Activated B cell treated with CpG ODN at 0.5 μM for 24 hours (primary cell): ENCODE results near the gene SULT1A1. TPM values are rescaled to one million over a fixed set of nuclear protein-coding genes. Genes with fewer than 3 reads are reported as not detected.
A peak's percentile ranks its signal among the peaks of the same experiment; 100 is the strongest.

Experiments
- ATAC-seq: fragments of 200-7000 bp; cut with Tn5 transposase; one replicate; pipeline ENCODE4 v1.10.0; 2021; ENCODE audit warnings: low read depth, mild to moderate bottlenecking, moderate library complexity
- CTCF ChIA-PET: fragments of 350-600 bp; sonication (Branson Sonifier 250); formaldehyde crosslinking; loops from one replicate; lab custom pipeline; 2021; ENCODE audit warnings: antibody characterized with exemption; lab: Charles Lee
- POLR2A ChIA-PET: fragments of 350-600 bp; sonication (Branson Sonifier 250); formaldehyde crosslinking; loops from one replicate; lab custom pipeline; 2021; ENCODE audit warnings: antibody characterized with exemption; lab: Charles Lee
- DNase-seq: peaks from one replicate; pipeline ENCODE4 v3.0.0; 2022
- H3K27ac Mint-ChIP-seq: one replicate; pipeline ENCODE4 v1.8.0; 2020; ENCODE audit warnings: mixed read lengths
- H3K27me3 Mint-ChIP-seq: one replicate; pipeline ENCODE4 v1.8.0; 2021; ENCODE audit warnings: mixed read lengths
- H3K36me3 Mint-ChIP-seq: one replicate; pipeline ENCODE4 v1.8.0; 2021; ENCODE audit warnings: low read depth, mixed read lengths
- H3K4me1 Mint-ChIP-seq: one replicate; pipeline ENCODE4 v1.8.0; 2021; ENCODE audit warnings: mixed read lengths
- H3K4me3 Mint-ChIP-seq: one replicate; pipeline ENCODE4 v1.8.0; 2020; ENCODE audit warnings: mild to moderate bottlenecking, mixed read lengths
- H3K9me3 Mint-ChIP-seq: one replicate; pipeline ENCODE4 v1.8.0; 2020; ENCODE audit warnings: mixed read lengths
- CTCF ChIP-seq: fragments of 200-600 bp; IDR thresholded peaks from one replicate; pipeline ENCODE4 v1.8.0; 2022; ENCODE audit warnings: antibody characterized with exemption, mild to moderate bottlenecking
- intact Hi-C: fragments of 100-400 bp; cut with micrococcal nuclease; formaldehyde crosslinking; loops from one replicate; pipeline ENCODE4 v1.15.1; 2024
- total RNA-seq: library from RNA; stranded (reverse); gene quantifications from 2 replicates; pipeline ENCODE4 v1.2.3, GENCODE V29; 2022

The SULT1A1 gene
- total RNA-seq, 1 donor from 2014 or later, result 3.3 TPM

- no peak for ATAC-seq
- no peak overlapping the region for H3K27ac Mint-ChIP-seq
- intact Hi-C loops, result no loop called here
Observed at GRCh38 chr16:28561557-28562187, 48.2 kb downstream of the SULT1A1 start.

GRCh38 chr16:28558456-28558855, 51.4 kb downstream of the SULT1A1 start:
- H3K4me1 Mint-ChIP-seq, result peaks cover 25% of the 10 kb centered on the region
- CTCF ChIA-PET, result no interaction called here

More at GRCh38 chr16:28561557-28562187, 48.2 kb downstream of the SULT1A1 start:
- Mint-ChIP-seq H3K27me3 (no peaks in the 10 kb centered on the region), H3K4me1 (peaks cover 7% of the 10 kb centered on the region), H3K4me3 (no peak overlapping the region), H3K9me3 (peaks cover 3% of the 10 kb centered on the region), H3K36me3 (peaks cover 44% of the 10 kb centered on the region)
- ChIA-PET CTCF (no interaction called here), POLR2A (no interaction called here)
- no peak for DNase-seq
- TF ChIP-seq CTCF, result no peak

GRCh38 chr16:28556914-28557320, 52.9 kb downstream of the SULT1A1 start:
- H3K36me3 Mint-ChIP-seq, result peaks cover 29% of the 10 kb centered on the region
- ChIA-PET POLR2A (interaction anchor here (4.0 kb wide), 1 partner anchor 65 kb away, joined by 20 read pairs; the partner anchor contains the start of gene CLN3), CTCF (no interaction called here)
- H3K4me1 Mint-ChIP-seq, result peaks cover 28% of the 10 kb centered on the region
- DNase-seq (no peak), ATAC-seq (no peak)
- H3K9me3 Mint-ChIP-seq, result no peaks in the 10 kb centered on the region
- intact Hi-C loops, result no loop called here
- H3K27me3 Mint-ChIP-seq, result no peaks in the 10 kb centered on the region
- no peak overlapping the region for H3K27ac Mint-ChIP-seq
- H3K4me3 Mint-ChIP-seq, result no peak overlapping the region
- no peak for TF ChIP-seq CTCF

More at GRCh38 chr16:28558456-28558855, 51.4 kb downstream of the SULT1A1 start:
- POLR2A ChIA-PET, result no interaction called here
- ATAC-seq, result no peak
- H3K27me3 Mint-ChIP-seq, result no peaks in the 10 kb centered on the region
- intact Hi-C loops, result no loop called here
- H3K36me3 Mint-ChIP-seq, result peaks cover 33% of the 10 kb centered on the region
- no peak overlapping the region for H3K27ac Mint-ChIP-seq
- DNase-seq, result no peak
- H3K4me3 Mint-ChIP-seq, result no peak overlapping the region
- H3K9me3 Mint-ChIP-seq, result no peaks in the 10 kb centered on the region
- TF ChIP-seq CTCF, result no peak

- POLR2A ChIA-PET, result interaction anchor here (0.5 to 4.0 kb wide), 3 partner anchors 47 to 64 kb away, joined by 3 to 20 read pairs (median 4); partner anchors contain the start of genes APOBR and CLN3
- intact Hi-C loops, result no loop called here
- H3K27ac Mint-ChIP-seq, result no peak overlapping the region
Observed at GRCh38 chr16:28555561-28555960, 54.3 kb downstream of the SULT1A1 start.

More at GRCh38 chr16:28555561-28555960, 54.3 kb downstream of the SULT1A1 start:
- ATAC-seq, result no peak
- Mint-ChIP-seq H3K27me3 (no peaks in the 10 kb centered on the region), H3K36me3 (peaks cover 29% of the 10 kb centered on the region), H3K4me3 (peak overlapping the region; percentile 19), H3K4me1 (peaks cover 28% of the 10 kb centered on the region), H3K9me3 (no peaks in the 10 kb centered on the region)
- no peak for DNase-seq
- TF ChIP-seq CTCF, result no peak
- CTCF ChIA-PET, result interaction anchor here (1.1 kb wide), 1 partner anchor 63 kb away, joined by 3 read pairs; no protein-coding TSS in a partner anchor

Other genes starting within 250 kb of the SULT1A1 start
- gene NPIPB6, start 246.5 kb downstream of the SULT1A1 start, total RNA-seq, result 2.1 and 6.8 TPM in 2 replicates
- gene EIF3CL, start 206.2 kb downstream of the SULT1A1 start, total RNA-seq, result 98.8 and 99.8 TPM in 2 replicates
- gene NPIPB7, start 137.7 kb downstream of the SULT1A1 start, total RNA-seq, result 0.34 TPM in 1 of 2 replicates, not detected in the other
- 27.9 and 32.0 TPM in 2 replicates for gene CLN3, start 118.0 kb downstream of the SULT1A1 start, total RNA-seq
- 2.9 and 3.2 TPM in 2 replicates for gene APOBR, start 115.4 kb downstream of the SULT1A1 start, total RNA-seq
- gene IL27, start 103.2 kb downstream of the SULT1A1 start, total RNA-seq, result not detected in 2 replicates
- gene NUPR1, start 71.1 kb downstream of the SULT1A1 start, total RNA-seq, result not detected in 2 replicates
- 34.1 and 40.3 TPM in 2 replicates for gene SGF29, start 56.1 kb downstream of the SULT1A1 start, total RNA-seq
- 0.24 TPM in 1 of 2 replicates, not detected in the other for gene SULT1A2, start 13.0 kb downstream of the SULT1A1 start, total RNA-seq
- 0.11 TPM in 1 of 2 replicates, not detected in the other for gene NPIPB8, start 28.0 kb upstream of the SULT1A1 start, total RNA-seq
- 673 and 689 TPM in 2 replicates for gene EIF3C, start 101.4 kb upstream of the SULT1A1 start, total RNA-seq
- gene NPIPB9, start 141.7 kb upstream of the SULT1A1 start, total RNA-seq, result 4.6 and 5.7 TPM in 2 replicates
- gene ATXN2L, start 213.0 kb upstream of the SULT1A1 start, total RNA-seq, result 285 and 335 TPM in 2 replicates
- gene TUFM, start 236.3 kb upstream of the SULT1A1 start, total RNA-seq, result 189 and 206 TPM in 2 replicates